GM23338 (cell line): ENCODE data around the gene ATP10D. TPM values are rescaled to one million over a fixed set of nuclear protein-coding genes. Genes with fewer than 3 reads are reported as not detected.

Experiments used
- ATAC-seq: fragments of 200-7000 bp; cut with Tn5 transposase; 3 replicates; pipeline ENCODE4 v1.9.1; 2020
- DNase-seq: peaks from one replicate; pipeline ENCODE4 v3.0.0-alpha.2; 2015; ENCODE audit warnings: low spot score
- H2AFZ ChIP-seq: fragments of 200-600 bp; sonication (generic); 2 replicates; pipeline ENCODE4 v1.8.0; 2016; ENCODE audit warnings: antibody characterized with exemption, mild to moderate bottlenecking, moderate library complexity
- H3F3A ChIP-seq: fragments of 200-600 bp; sonication (generic); replicated peaks from 2 replicates; pipeline ENCODE4 v1.8.0; 2017; ENCODE audit warnings: antibody characterized with exemption, mixed run types, low read depth
- H3K27ac ChIP-seq: fragments of 200-600 bp; sonication (generic); 2 replicates; pipeline ENCODE4 v1.6.1; 2016; ENCODE audit warnings: low read depth
- H3K27me3 ChIP-seq: fragments of 200-600 bp; sonication (generic); 2 replicates; pipeline ENCODE4 v1.8.0; 2016; ENCODE audit warnings: mild to moderate bottlenecking, mixed run types, moderate library complexity; ENCODE audit not compliant: insufficient read depth
- H3K36me3 ChIP-seq: fragments of 200-600 bp; sonication (generic); 2 replicates; pipeline ENCODE4 v1.8.0; 2016; ENCODE audit warnings: mild to moderate bottlenecking; ENCODE audit not compliant: insufficient read depth
- H3K4me1 ChIP-seq: fragments of 200-600 bp; sonication (generic); 2 replicates; pipeline ENCODE4 v1.8.0; 2016; ENCODE audit warnings: mild to moderate bottlenecking, moderate library complexity; ENCODE audit not compliant: insufficient read depth
- H3K4me2 ChIP-seq: fragments of 200-600 bp; sonication (generic); 2 replicates; pipeline ENCODE4 v1.7.1; 2017; ENCODE audit warnings: mixed run types
- H3K4me3 ChIP-seq: fragments of 200-600 bp; sonication (generic); 2 replicates; pipeline ENCODE4 v1.6.1; 2016; ENCODE audit warnings: mixed run types
- H3K79me2 ChIP-seq: fragments of 200-600 bp; sonication (generic); replicated peaks from 2 replicates; pipeline ENCODE4 v1.8.0; 2017; ENCODE audit warnings: mild to moderate bottlenecking; ENCODE audit not compliant: insufficient read depth
- H3K9me2 ChIP-seq: fragments of 200-600 bp; sonication (generic); 2 replicates; pipeline ENCODE4 v1.8.0; 2017; ENCODE audit not compliant: insufficient read depth
- H4K20me1 ChIP-seq: fragments of 200-600 bp; sonication (generic); replicated peaks from 2 replicates; pipeline ENCODE4 v1.8.0; 2017; ENCODE audit warnings: mild to moderate bottlenecking; ENCODE audit not compliant: insufficient read depth
- H3K27ac Mint-ChIP-seq: 2 replicates; pipeline ENCODE4 v1.8.0; 2020; ENCODE audit warnings: inconsistent platforms, mild to moderate bottlenecking, moderate library complexity, mixed read lengths
- H3K27me3 Mint-ChIP-seq: 3 replicates; pipeline ENCODE4 v1.8.0; 2022; ENCODE audit warnings: low read depth, mild to moderate bottlenecking, moderate library complexity, mixed read lengths, inconsistent platforms; ENCODE audit not compliant: insufficient read depth, poor library complexity
- H3K36me3 Mint-ChIP-seq: 3 replicates; pipeline ENCODE4 v1.8.0; 2021; ENCODE audit warnings: low read depth, mild to moderate bottlenecking, inconsistent platforms, moderate library complexity, mixed read lengths
- H3K4me1 Mint-ChIP-seq: 3 replicates; pipeline ENCODE4 v1.8.0; 2020; ENCODE audit warnings: mild to moderate bottlenecking, inconsistent platforms, mixed read lengths
- H3K4me3 Mint-ChIP-seq: 3 replicates; pipeline ENCODE4 v1.8.0; 2021; ENCODE audit warnings: moderate library complexity, mild to moderate bottlenecking, inconsistent platforms, mixed read lengths
- H3K9me3 Mint-ChIP-seq: 3 replicates; pipeline ENCODE4 v1.8.0; 2020; ENCODE audit warnings: moderate library complexity, mild to moderate bottlenecking, inconsistent platforms, mixed read lengths
- CREB1 ChIP-seq: fragments of 250-450 bp; sonication (Bioruptor Pico); IDR thresholded peaks from 2 replicates; pipeline ENCODE4 v1.5.0; 2020; ENCODE audit warnings: low read depth, mild to moderate bottlenecking, moderate library complexity
- CTCF ChIP-seq, 2 experiments: fragments of 200-600 bp in 1 of 2; sonication (generic) in 1 of 2; conservative IDR thresholded peaks; 2 replicates each; pipeline versions ENCODE4 v1.5.1 to v1.6.1; 2016 to 2017; ENCODE audit warnings: antibody characterized with exemption in 2 of 2, low read depth in 2 of 2, mild to moderate bottlenecking in 2 of 2, moderate library complexity in 1 of 2
- EZH2 ChIP-seq: fragments of 200-600 bp; sonication (generic); IDR thresholded peaks from one replicate; pipeline ENCODE4 v1.8.0; 2017; ENCODE audit warnings: antibody characterized with exemption, mild to moderate bottlenecking, low read depth; ENCODE audit not compliant: unreplicated experiment
- EZH2phosphoT487 ChIP-seq: fragments of 200-600 bp; sonication (generic); IDR thresholded peaks from one replicate; pipeline ENCODE4 v1.8.1; 2018; ENCODE audit warnings: antibody characterized with exemption; ENCODE audit not compliant: unreplicated experiment
- JUNB ChIP-seq: IDR thresholded peaks from one replicate; pipeline ENCODE4 v1.6.1; 2016; ENCODE audit warnings: antibody characterized with exemption; ENCODE audit not compliant: unreplicated experiment
- POLR2AphosphoS5 ChIP-seq: IDR thresholded peaks from 2 replicates; pipeline ENCODE4 v1.6.1; 2016; ENCODE audit warnings: antibody characterized with exemption, low read depth
- REST ChIP-seq: IDR thresholded peaks from one replicate; pipeline ENCODE4 v1.6.1; 2018; ENCODE audit warnings: antibody characterized with exemption; ENCODE audit not compliant: unreplicated experiment
- ZNF114 ChIP-seq: fragments of 250-450 bp; sonication (Bioruptor Pico); IDR thresholded peaks from 2 replicates; pipeline ENCODE4 v1.5.0; 2020; ENCODE audit warnings: mild to moderate bottlenecking, moderate library complexity
- ZNF331 ChIP-seq: fragments of 250-450 bp; sonication (Bioruptor Pico); IDR thresholded peaks from 2 replicates; pipeline ENCODE4 v1.5.0; 2020; ENCODE audit warnings: low read depth, mild to moderate bottlenecking, moderate library complexity
- ZNF462 ChIP-seq: fragments of 250-450 bp; sonication (Bioruptor Pico); IDR thresholded peaks from 2 replicates; pipeline ENCODE4 v1.5.0; 2020; ENCODE audit warnings: mild to moderate bottlenecking, moderate library complexity
- polyA plus RNA-seq: library from polyadenylated mRNA; unstranded; fragments of >200 nt; fragmentation: Nextera tagmentation; extraction: Ambion mirVana; gene quantifications from 2 replicates; pipeline ENCODE4 v1.2.1, GENCODE V29; 2016
- total RNA-seq: library from RNA; depleted of rRNA; stranded (reverse); fragments of >200 nt; shearing (Covaris generic); gene quantifications from 2 replicates; pipeline ENCODE4 v1.2.3, GENCODE V29; 2014
- TF ChIP-seq, protein P1 (sequence below): IDR thresholded peaks from 2 replicates; pipeline ENCODE4 v1.6.1; 2016; ENCODE audit warnings: antibody characterized with exemption

The ATP10D gene
- total and polyA plus RNA-seq, 2 experiments from 2014 or later = 4.5 to 4.7 TPM

GRCh38 chr4:47482326-47482725 lies 2.7 kb upstream of the ATP10D start:
- ATAC-seq = no peak
- peaks cover 14% of the 10 kb centered on the region; the same call in 2 of the 3 replicates for H3K4me1 Mint-ChIP-seq
- no peak overlapping the region for H2AFZ ChIP-seq

More at GRCh38 chr4:47482326-47482725, 2.7 kb upstream of the ATP10D start:
- Histone ChIP-seq H3K27me3 (no peaks in the 10 kb centered on the region), H3K4me3 (no peak overlapping the region), H3K9me2 (no peaks in the 10 kb centered on the region), H4K20me1 (no peaks in the 10 kb centered on the region), H3K4me2 (no peak overlapping the region), H3K36me3 (no peaks in the 10 kb centered on the region), H3K79me2 (no peaks in the 10 kb centered on the region), H3K27ac (no peak overlapping the region), H3K4me1 (no peaks in the 10 kb centered on the region; the same call in 1 of the 2 replicates), H3F3A (no peaks in the 10 kb centered on the region)
- DNase-seq = no peak
- H3K27ac Mint-ChIP-seq = no peak overlapping the region
- TF ChIP-seq REST (no peak), ZNF114 (no peak), ZNF331 (CRISPR knock-in tag) (no peak), EZH2phosphoT487 (no peak), EZH2 (no peak), CTCF (conservative IDR thresholded peaks at IDR 0.05; ENCODE audit: low read depth in 2 of 2) (no peak), ZNF462 (CRISPR knock-in tag) (no peak), JUNB (no peak), POLR2AphosphoS5 (no peak), CREB1 (no peak)
- TF ChIP-seq, protein P1, sequence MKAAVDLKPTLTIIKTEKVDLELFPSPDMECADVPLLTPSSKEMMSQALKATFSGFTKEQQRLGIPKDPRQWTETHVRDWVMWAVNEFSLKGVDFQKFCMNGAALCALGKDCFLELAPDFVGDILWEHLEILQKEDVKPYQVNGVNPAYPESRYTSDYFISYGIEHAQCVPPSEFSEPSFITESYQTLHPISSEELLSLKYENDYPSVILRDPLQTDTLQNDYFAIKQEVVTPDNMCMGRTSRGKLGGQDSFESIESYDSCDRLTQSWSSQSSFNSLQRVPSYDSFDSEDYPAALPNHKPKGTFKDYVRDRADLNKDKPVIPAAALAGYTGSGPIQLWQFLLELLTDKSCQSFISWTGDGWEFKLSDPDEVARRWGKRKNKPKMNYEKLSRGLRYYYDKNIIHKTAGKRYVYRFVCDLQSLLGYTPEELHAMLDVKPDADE = no peak
- H3K4me3 Mint-ChIP-seq = no peak overlapping the region
- peaks cover 7% of the 10 kb centered on the region for H3K27me3 Mint-ChIP-seq
- H3K36me3 Mint-ChIP-seq = no peaks in the 10 kb centered on the region
- no peaks in the 10 kb centered on the region for H3K9me3 Mint-ChIP-seq
